ENCODE measurements around the gene REXO4. TPM values are rescaled to one million over a fixed set of nuclear protein-coding genes. Genes with fewer than 3 reads are reported as not detected.

Gene REXO4
- total and polyA plus RNA-seq, 4 experiments from 2014 or later: 10.7 to 39.0 (median 32.0) TPM

- no peak overlapping the region for H3K4me3 ChIP-seq (ENCODE audit: low read length in 2 of 2)
- H3K36me3 ChIP-seq (ENCODE audit: insufficient read depth, low read length): peaks cover 31% of the 10 kb centered on the region
- Mint-ChIP-seq H3K36me3 (peaks cover 28 to 41% of the 10 kb centered on the region in 2 donors), H3K4me3 (no peak overlapping the region), H3K27ac (peak overlapping the region in 3 of 7 donors; percentile 22 to 53 (median 27)), H3K9me3 (no peaks in the 10 kb centered on the region), H3K4me1 (peaks cover 7 to 11% (median 8%) of the 10 kb centered on the region in 4 donors), H3K27me3 (no peaks in the 10 kb centered on the region)
- H3K27ac ChIP-seq (ENCODE audit: low read depth, low read length): no peak overlapping the region
- DNase-seq: peak in 1 of 5 donors; percentile 7
- CTCF ChIA-PET (ENCODE audit: partially characterized antibody): interaction anchor here (0.7 to 4.0 kb wide), 6 partner anchors 19 to 590 kb away, joined by 3 to 20 read pairs (median 4); no protein-coding TSS in a partner anchor
- POLR2A ChIA-PET (ENCODE audit: partially characterized antibody): interaction anchor here (1.2 to 2.1 kb wide), 2 partner anchors 11 to 33 kb away, joined by 3 to 4 read pairs; no protein-coding TSS in a partner anchor
- no peaks in the 10 kb centered on the region for H3K27me3 ChIP-seq (ENCODE audit: insufficient read depth, low read length)
- H3K4me1 ChIP-seq (ENCODE audit: insufficient read depth, low read length): peaks cover 5% of the 10 kb centered on the region
- H3K9me3 ChIP-seq (ENCODE audit: control insufficient read depth in 1 of 2, low read length in 2 of 2): no peaks in the 10 kb centered on the region
- intact Hi-C loops (cut with micrococcal nuclease): loop anchor here (1.0 kb wide), 1 partner anchor 165 kb away; no protein-coding TSS in a partner anchor
Observed at GRCh38 chr9:133404454-133405002, 13.3 kb downstream of the REXO4 start.

GRCh38 chr9:133403766-133404453 lies 13.9 kb downstream of the REXO4 start:
- Mint-ChIP-seq H3K36me3 (peaks cover 25 to 36% of the 10 kb centered on the region in 2 donors), H3K4me1 (peaks cover 7 to 11% (median 8%) of the 10 kb centered on the region in 4 donors), H3K27ac (peak overlapping the region in 4 of 7 donors; percentile 27 to 83 (median 66)), H3K9me3 (no peaks in the 10 kb centered on the region), H3K4me3 (no peak overlapping the region), H3K27me3 (no peaks in the 10 kb centered on the region)
- peak; percentile 53 to 71 (median 54) for DNase-seq
- POLR2A ChIA-PET (ENCODE audit: partially characterized antibody): interaction anchor here (1.2 to 2.1 kb wide), 4 partner anchors 12 to 48 kb away, joined by 3 to 4 read pairs (median 4); partner anchors contain the start of genes SURF1 and SURF2
- Histone ChIP-seq H3K27me3 (ENCODE audit: insufficient read depth, low read length) (no peaks in the 10 kb centered on the region), H3K27ac (ENCODE audit: low read depth, low read length) (no peak overlapping the region), H3K4me3 (ENCODE audit: low read length in 2 of 2) (no peak overlapping the region), H3K4me1 (ENCODE audit: insufficient read depth, low read length) (peaks cover 5% of the 10 kb centered on the region), H3K9me3 (ENCODE audit: control insufficient read depth in 1 of 2, low read length in 2 of 2) (no peaks in the 10 kb centered on the region), H3K36me3 (ENCODE audit: insufficient read depth, low read length) (peaks cover 26% of the 10 kb centered on the region)
- intact Hi-C loops (cut with micrococcal nuclease): loop anchor here (1.0 kb wide), 1 partner anchor 165 kb away; no protein-coding TSS in a partner anchor
- CTCF ChIA-PET (ENCODE audit: partially characterized antibody): interaction anchor here (0.7 to 4.0 kb wide), 7 partner anchors 19 to 591 kb away, joined by 3 to 20 read pairs (median 3); no protein-coding TSS in a partner anchor

- Mint-ChIP-seq H3K4me3 (no peak overlapping the region), H3K4me1 (peaks cover 7 to 11% (median 8%) of the 10 kb centered on the region in 4 donors), H3K9me3 (no peaks in the 10 kb centered on the region), H3K27me3 (no peaks in the 10 kb centered on the region), H3K27ac (no peak overlapping the region), H3K36me3 (peaks cover 21 to 31% of the 10 kb centered on the region in 2 donors)
- H3K27me3 ChIP-seq (ENCODE audit: insufficient read depth, low read length): no peaks in the 10 kb centered on the region
- intact Hi-C loops (cut with micrococcal nuclease): no loop called here
- no peak overlapping the region for H3K4me3 ChIP-seq (ENCODE audit: low read length in 2 of 2)
- CTCF ChIA-PET (ENCODE audit: partially characterized antibody): interaction anchor here (1.1 to 4.0 kb wide), 4 partner anchors 13 to 216 kb away, joined by 3 to 20 read pairs (median 10); no protein-coding TSS in a partner anchor
- POLR2A ChIA-PET (ENCODE audit: partially characterized antibody): interaction anchor here (0.9 to 1.9 kb wide), 2 partner anchors 26 to 28 kb away, joined by 3 to 4 read pairs; no protein-coding TSS in a partner anchor
- peaks cover 22% of the 10 kb centered on the region for H3K36me3 ChIP-seq (ENCODE audit: insufficient read depth, low read length)
- no peaks in the 10 kb centered on the region for H3K9me3 ChIP-seq (ENCODE audit: control insufficient read depth in 1 of 2, low read length in 2 of 2)
- peak in 1 of 5 donors; percentile 15 for DNase-seq
- H3K27ac ChIP-seq (ENCODE audit: low read depth, low read length): no peak overlapping the region
- peaks cover 5% of the 10 kb centered on the region for H3K4me1 ChIP-seq (ENCODE audit: insufficient read depth, low read length)
Observed at GRCh38 chr9:133402689-133403088, 15.1 kb downstream of the REXO4 start.

- no peak overlapping the region for H3K4me3 ChIP-seq (ENCODE audit: low read length in 2 of 2)
- CTCF ChIA-PET (ENCODE audit: partially characterized antibody): interaction anchor here (0.8 to 1.6 kb wide), 3 partner anchors 214 to 220 kb away, joined by 3 to 6 read pairs (median 3); no protein-coding TSS in a partner anchor
- peak in 1 of 5 donors; percentile 15 for DNase-seq
- Mint-ChIP-seq H3K27me3 (peaks cover 0 to 3% of the 10 kb centered on the region in 2 donors), H3K36me3 (peaks cover 12 to 21% of the 10 kb centered on the region in 2 donors), H3K4me1 (peaks cover 1 to 5% (median 4%) of the 10 kb centered on the region in 4 donors), H3K4me3 (no peak overlapping the region), H3K27ac (peak overlapping the region in 1 of 7 donors; percentile 74), H3K9me3 (no peaks in the 10 kb centered on the region)
- no peaks in the 10 kb centered on the region for H3K9me3 ChIP-seq (ENCODE audit: control insufficient read depth in 1 of 2, low read length in 2 of 2)
- H3K36me3 ChIP-seq (ENCODE audit: insufficient read depth, low read length): peaks cover 16% of the 10 kb centered on the region
- intact Hi-C loops (cut with micrococcal nuclease): no loop called here
- H3K27me3 ChIP-seq (ENCODE audit: insufficient read depth, low read length): no peaks in the 10 kb centered on the region
- no peak overlapping the region for H3K27ac ChIP-seq (ENCODE audit: low read depth, low read length)
- no peaks in the 10 kb centered on the region for H3K4me1 ChIP-seq (ENCODE audit: insufficient read depth, low read length)
- POLR2A ChIA-PET (ENCODE audit: partially characterized antibody): interaction anchor here (0.7 to 1.9 kb wide), 2 partner anchors 25 to 38 kb away, joined by 3 to 4 read pairs; no protein-coding TSS in a partner anchor
Observed at GRCh38 chr9:133401588-133401987, 16.2 kb downstream of the REXO4 start.

- no peak overlapping the region for H3K4me3 Mint-ChIP-seq
- H3K4me1 Mint-ChIP-seq: peaks cover 0 to 5% (median 3%) of the 10 kb centered on the region in 4 donors
- no peak overlapping the region for H3K27ac ChIP-seq (ENCODE audit: low read depth, low read length)
- CTCF ChIA-PET (ENCODE audit: partially characterized antibody): interaction anchor here (1.0 to 1.6 kb wide), 2 partner anchors 214 to 219 kb away, joined by 3 to 6 read pairs; no protein-coding TSS in a partner anchor
- no peaks in the 10 kb centered on the region for H3K9me3 ChIP-seq (ENCODE audit: control insufficient read depth in 1 of 2, low read length in 2 of 2)
- H3K4me3 ChIP-seq (ENCODE audit: low read length in 2 of 2): no peak overlapping the region
- no peak overlapping the region for H3K27ac Mint-ChIP-seq
- DNase-seq: peak in 1 of 5 donors; percentile 34
- peaks cover 2 to 8% of the 10 kb centered on the region in 2 donors for H3K36me3 Mint-ChIP-seq
- H3K9me3 Mint-ChIP-seq: no peaks in the 10 kb centered on the region
- H3K36me3 ChIP-seq (ENCODE audit: insufficient read depth, low read length): peaks cover 5% of the 10 kb centered on the region
- POLR2A ChIA-PET (ENCODE audit: partially characterized antibody): interaction anchor here (1.4 kb wide), 1 partner anchor 29 kb away, joined by 5 read pairs; no protein-coding TSS in a partner anchor
- H3K27me3 Mint-ChIP-seq: peaks cover 0 to 3% of the 10 kb centered on the region in 2 donors
- intact Hi-C loops (cut with micrococcal nuclease): no loop called here
- H3K27me3 ChIP-seq (ENCODE audit: insufficient read depth, low read length): no peaks in the 10 kb centered on the region
- no peaks in the 10 kb centered on the region for H3K4me1 ChIP-seq (ENCODE audit: insufficient read depth, low read length)
Observed at GRCh38 chr9:133400292-133400691, 17.5 kb downstream of the REXO4 start.

- H3K36me3 ChIP-seq (ENCODE audit: insufficient read depth, low read length): no peaks in the 10 kb centered on the region
- H3K9me3 ChIP-seq (ENCODE audit: control insufficient read depth in 1 of 2, low read length in 2 of 2): no peaks in the 10 kb centered on the region
- Mint-ChIP-seq H3K9me3 (no peaks in the 10 kb centered on the region), H3K27ac (no peak overlapping the region), H3K4me3 (no peak overlapping the region), H3K36me3 (peaks cover 0 to 1% of the 10 kb centered on the region in 2 donors), H3K27me3 (peaks cover 0 to 4% of the 10 kb centered on the region in 2 donors), H3K4me1 (peaks cover 0 to 3% (median 0%) of the 10 kb centered on the region in 4 donors)
- H3K27ac ChIP-seq (ENCODE audit: low read depth, low read length): no peak overlapping the region
- no peak overlapping the region for H3K4me3 ChIP-seq (ENCODE audit: low read length in 2 of 2)
- CTCF ChIA-PET (ENCODE audit: partially characterized antibody): interaction anchor here (1.5 kb wide), 1 partner anchor 212 kb away, joined by 5 read pairs; no protein-coding TSS in a partner anchor
- intact Hi-C loops (cut with micrococcal nuclease): no loop called here
- H3K4me1 ChIP-seq (ENCODE audit: insufficient read depth, low read length): no peaks in the 10 kb centered on the region
- DNase-seq: peak in 1 of 5 donors; percentile 24
- no peaks in the 10 kb centered on the region for H3K27me3 ChIP-seq (ENCODE audit: insufficient read depth, low read length)
- POLR2A ChIA-PET (ENCODE audit: partially characterized antibody): no interaction called here
Observed at GRCh38 chr9:133397895-133398294, 19.9 kb downstream of the REXO4 start.
